Measurements from ENCODE around the gene TMEM131.
A peak's percentile ranks its signal among the peaks of the same experiment; 100 is the strongest.
"Not testable (repeated sequence)": the region's sequence is repeated elsewhere in the genome, so short reads cannot be mapped to it uniquely, and the experiment has no call there.

Gene TMEM131

DNA sequence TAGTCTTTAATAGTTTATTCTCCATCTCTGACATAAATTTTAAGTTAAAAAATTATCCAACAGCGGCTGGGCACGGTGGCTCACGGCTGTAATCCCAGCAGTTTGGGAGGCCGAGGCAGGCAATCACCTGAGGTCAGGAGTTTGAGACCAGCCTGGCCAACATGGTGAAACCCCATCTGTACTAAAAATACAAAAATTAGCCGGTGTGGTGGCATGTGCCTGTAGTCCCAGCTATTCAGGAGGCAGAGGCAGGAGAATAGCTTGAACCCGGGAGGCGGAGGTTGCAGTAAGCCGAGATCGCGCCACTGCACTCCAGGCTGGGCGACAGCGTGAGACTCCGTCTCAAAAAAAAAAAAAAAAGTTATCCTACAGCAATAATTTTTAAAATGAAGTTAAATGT, 39.0 kb downstream of the TMEM131 start:
- DNase-seq (ENCODE audit: low read depth, low spot score) = not testable (repeated sequence)

DNA sequence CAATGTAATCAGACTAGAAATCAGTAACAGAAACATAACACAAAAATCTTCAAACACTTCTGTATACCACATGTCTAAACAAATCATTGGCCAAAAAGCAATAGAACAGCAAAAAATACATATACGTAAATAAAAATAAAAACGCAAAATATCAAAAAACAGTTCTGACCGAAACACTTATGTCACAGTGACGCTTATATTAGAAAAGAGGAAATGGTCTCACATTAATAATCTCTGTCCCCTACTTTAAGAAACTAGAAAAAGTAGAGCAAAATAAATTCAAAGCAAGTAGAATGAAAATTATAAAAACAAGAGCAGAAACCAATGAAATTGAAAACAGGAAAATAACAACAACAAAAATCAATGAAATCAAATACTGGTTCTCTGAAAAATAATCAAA, 41.9 kb downstream of the TMEM131 start:
- DNase-seq (ENCODE audit: low read depth, low spot score) = no peak

DNA sequence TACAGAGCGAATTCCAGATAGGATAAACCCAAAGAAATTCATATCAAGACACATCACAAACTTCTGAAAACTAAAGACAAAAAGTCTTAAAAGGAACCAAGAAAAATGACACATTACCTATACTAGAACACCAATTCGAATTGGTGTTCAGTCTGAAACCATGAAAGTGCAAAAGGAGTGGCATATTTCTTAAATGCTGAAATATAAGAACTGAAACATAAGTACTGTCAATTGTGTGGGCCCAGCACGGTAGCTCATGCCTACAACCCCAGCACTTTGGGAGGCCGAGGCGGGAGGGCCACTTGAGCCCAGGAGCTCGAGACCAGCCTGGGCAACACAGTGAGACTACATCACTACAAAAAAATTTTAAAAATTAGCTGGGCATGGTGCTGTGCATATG, 43.4 kb downstream of the TMEM131 start:
- DNase-seq (ENCODE audit: low read depth, low spot score) = no peak

DNA sequence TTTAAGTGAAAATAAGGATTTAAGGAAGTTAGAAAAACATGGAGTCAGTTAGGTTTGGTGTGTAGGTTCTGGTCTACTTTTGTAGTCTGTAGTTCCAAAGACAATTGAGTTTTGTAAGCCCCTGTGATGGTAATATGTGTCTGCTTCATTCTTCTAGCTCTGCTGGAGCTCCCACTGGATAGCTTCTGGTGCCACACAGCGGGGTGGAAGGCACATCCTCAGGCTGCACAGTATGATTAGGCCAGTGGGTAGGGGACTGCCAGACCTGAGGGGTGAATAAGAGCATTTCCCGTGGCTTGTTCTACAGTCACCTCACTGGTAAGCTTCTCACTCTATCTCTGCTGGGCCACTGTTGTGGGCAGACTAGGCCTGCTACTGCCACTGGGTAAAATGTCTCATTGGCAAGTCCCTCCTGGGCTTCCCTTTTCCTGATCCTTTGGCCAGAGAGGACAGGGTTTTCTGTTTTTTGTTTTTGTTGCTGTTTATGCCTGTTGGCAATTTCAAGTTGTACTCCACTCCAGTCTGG, 44.5 kb downstream of the TMEM131 start:
- DNase-seq (ENCODE audit: low read depth, low spot score) = no peak

DNA sequence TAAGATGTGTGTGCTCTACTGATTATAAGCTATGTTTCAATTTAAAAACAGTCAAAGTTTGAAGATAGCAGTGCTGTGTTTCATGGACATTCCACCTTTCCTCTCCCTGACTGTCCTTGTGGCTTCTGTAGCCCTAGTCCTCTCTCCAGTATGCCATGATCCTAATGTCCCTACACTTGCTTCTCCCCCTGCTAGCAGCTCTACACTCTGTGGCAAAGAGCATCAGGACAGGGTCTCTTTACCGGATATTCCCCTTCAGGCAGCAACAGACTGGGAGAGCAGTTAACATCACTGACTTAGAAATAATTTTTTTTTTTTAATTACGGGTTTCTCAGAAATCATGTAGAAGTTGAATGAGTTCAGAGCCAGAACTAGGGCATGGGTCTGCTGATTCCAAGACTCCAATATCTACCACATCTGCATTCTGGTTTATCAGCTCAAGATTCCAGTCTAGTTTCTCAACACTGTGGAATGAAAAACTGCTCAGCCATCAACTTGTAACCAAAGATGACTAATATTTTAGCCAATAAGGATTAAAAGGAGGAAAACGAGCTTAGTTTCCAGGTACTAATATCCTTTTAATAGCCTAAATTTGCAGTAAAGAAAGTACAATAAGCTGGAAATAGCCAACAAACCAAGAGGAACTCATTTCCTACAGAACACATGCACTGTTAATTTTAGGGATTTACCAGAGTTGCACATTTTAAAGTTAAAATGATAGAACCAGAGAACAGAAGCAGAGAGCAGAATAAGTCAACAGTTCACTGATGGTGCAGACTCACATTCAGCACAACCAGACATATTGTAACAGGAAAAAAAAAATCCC, 45.2 kb downstream of the TMEM131 start:
- DNase-seq (ENCODE audit: low read depth, low spot score) = no peak

DNA sequence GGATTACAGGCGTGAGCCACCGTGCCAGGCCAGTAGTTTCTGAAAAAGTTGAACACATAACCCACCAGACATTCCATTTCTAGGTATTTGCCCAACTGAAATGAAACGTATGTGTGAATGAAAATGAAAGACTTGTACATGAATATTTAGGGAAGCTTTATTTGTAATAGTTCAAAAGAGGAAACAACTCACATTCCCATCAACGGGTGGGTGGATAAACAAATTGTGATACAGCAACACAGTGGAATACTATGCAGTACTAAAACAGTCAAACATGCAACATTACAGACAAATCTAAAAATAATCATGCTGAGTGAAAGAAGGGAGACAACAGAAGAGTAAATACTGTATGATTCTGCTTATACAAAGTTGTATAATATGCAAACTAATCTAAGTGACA, 46.8 kb downstream of the TMEM131 start:
- DNase-seq (ENCODE audit: low read depth, low spot score) = no peak

DNA sequence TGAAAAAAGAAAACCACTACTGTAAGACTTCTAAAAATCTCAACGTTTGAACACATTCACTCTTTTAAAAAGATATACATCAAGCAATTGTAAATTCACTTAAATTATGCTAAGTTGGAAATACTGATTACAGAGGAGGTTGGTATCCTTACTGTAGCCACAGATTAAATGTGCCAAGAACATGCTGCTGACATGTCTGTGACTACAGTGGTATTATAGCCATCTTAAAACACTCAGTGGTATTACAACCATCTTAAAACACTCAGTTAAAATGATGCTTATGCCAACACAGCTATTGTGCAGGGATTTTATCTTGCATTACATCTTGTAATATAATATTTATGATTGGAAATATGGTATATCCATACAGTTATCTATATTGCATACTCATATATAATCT, 50.0 kb downstream of the TMEM131 start:
- no peak for DNase-seq (ENCODE audit: low read depth, low spot score)

DNA sequence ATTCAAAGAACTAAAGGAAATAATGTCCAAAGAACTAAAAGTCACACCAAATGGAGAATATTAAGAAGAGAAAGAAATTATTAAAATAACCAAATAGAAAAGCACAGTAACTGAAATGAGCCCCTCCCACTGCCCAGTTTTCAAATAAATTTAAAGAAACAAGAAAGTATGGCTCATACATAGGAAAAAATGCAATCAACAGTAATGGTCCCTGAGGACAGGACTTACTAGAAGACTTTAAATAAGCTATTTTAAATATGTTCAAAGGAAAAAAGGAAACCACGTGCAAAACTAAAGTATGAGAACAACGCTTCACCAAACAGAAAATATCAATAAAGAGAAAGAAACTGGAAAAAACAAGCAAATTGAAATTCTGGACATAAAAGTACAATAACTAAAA, 58.9 kb downstream of the TMEM131 start:
- DNase-seq (ENCODE audit: low read depth, low spot score) = no peak

DNA sequence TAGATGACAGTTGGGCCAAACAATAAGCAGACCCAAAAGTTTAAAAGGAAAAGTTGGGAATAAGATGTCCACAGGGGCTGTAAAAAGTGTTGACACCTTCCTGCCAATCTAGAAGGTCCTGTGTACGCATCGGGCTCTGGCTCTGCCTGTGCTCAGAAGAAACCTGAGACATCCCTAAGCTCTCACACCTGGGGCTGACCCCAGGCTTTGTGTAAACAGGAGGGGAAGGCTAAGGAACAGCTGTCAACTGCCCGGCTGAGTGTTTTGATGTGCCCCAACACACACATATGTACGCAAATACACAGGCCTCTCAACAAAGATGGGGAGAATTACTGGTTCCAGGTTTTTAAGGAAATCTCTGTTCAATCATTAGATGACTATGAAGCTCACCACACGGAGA, 59.5 kb downstream of the TMEM131 start:
- DNase-seq (ENCODE audit: low read depth, low spot score) = peak; percentile 35

DNA sequence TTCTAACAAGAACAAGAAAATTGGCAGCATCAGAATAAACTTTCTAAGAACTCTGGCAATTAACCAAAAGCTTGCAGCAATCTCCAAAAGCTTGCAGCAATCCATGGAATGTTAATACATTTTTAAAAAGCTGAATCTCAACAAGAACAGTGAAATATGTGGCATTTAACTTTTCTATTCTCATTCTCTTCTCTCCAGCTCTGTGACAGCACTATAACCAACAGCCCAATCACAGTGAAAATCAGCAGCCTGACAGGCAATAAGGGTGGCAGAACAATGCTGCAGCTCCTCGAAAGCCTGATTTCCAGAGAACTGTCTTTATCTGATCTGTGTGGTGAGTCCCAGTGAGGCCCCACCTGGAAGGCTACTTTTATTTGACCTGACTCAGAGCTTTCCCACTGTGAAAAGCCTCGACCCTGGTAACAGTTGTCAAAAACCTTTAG, 60.0 kb downstream of the TMEM131 start:
- no peak for DNase-seq (ENCODE audit: low read depth, low spot score)

DNA sequence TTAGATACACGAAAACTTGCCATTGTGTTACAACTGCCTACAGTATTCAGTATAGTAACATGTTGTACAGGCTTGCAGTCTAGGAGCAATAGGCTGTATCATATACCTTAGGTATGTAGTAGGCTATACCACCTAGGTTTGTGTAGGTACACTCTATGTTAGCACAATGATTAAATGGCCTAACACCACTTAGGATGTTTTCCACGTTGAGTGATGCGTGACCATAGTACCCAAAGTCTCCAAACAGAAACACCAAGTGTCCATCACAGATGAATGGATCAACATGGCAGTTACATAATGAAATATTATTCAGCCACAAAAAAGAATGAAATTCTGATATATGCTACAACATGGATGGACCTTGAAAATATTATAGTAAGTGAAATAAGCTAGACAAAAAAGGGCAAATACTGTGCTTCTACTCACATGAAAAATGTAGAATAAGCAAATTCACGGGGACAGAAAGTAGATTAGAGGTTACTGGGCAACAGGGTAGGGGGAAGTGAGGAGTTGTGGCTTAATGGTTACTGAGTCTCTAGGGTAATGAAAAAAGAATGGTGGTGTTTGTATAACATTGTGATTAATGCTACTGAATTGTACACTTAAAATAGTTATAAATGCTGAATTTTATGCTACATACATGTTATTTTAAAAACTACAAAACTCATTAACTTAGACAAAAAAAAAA, 62.6 kb downstream of the TMEM131 start:
- DNase-seq (ENCODE audit: low read depth, low spot score) = no peak

DNA sequence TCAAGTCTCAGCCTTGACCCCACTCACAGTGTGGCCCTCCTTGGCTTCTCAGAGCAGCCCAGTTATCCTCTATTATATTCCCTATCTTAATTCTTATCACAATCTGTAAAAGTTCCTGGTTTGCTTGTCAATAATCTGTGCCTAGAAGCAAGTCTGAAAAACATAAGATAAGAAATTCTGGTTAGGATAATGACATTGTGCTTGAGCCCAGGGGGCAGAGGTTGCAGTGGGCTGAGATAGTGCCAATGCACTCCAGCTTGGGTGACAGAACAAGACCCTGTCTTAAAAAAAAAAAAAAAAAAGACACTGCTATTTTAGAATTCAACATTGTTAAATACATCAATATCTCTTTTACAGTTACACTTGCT, 63.9 kb downstream of the TMEM131 start:
- no peak for DNase-seq (ENCODE audit: low read depth, low spot score)

DNA sequence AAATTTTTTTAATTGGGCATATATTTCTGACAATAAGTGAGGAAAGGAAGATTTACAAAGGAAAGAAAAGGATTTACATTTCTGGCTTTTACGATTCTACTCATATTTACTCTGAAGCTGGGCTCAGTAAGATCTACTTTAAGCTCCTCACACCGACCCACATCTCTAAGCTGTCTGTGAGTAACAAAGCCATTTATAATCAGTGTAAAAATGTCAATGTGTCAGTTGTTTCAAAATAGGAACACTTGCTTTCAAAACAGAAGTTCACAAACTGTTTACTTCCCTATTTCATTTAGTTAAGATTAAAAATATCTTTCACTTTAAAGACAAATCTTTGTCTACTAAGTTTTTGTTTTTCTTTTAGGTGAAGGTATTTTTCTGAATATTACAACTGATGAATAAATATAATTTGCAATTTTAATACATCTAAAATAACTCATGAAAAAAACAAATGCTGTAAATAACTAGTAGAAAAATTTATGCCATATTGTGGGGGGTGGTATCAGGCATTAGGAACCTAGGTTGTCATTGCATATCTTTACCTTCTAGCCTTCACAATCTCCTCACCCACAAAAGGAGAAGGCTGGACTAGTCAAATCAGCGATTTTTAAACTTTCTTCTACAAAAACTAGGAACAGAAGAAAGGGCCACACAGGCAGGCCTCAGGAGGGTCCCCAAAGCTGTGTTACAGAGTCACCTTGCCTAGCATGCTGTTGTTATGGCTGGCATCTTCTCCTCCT, 64.5 kb downstream of the TMEM131 start:
- no peak for DNase-seq (ENCODE audit: low read depth, low spot score)

DNA sequence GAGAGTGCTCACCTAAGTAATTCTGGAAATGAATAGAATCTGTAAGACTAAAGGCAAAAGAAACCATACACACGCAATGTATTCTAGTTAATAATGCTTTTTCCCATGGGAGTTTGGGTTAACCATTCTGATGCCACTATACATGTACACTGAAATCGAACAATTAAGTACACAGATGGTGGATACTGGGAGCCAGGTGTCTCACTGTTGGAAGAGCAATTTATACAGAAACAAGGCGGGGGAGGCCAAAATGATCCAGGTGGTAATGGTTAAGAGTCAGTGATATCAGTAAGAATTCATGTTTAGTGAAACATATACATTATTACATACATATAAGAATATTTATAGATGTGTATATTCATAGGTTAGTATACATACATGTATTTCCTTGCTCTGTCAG, 67.2 kb downstream of the TMEM131 start:
- no peak for DNase-seq (ENCODE audit: low read depth, low spot score)

DNA sequence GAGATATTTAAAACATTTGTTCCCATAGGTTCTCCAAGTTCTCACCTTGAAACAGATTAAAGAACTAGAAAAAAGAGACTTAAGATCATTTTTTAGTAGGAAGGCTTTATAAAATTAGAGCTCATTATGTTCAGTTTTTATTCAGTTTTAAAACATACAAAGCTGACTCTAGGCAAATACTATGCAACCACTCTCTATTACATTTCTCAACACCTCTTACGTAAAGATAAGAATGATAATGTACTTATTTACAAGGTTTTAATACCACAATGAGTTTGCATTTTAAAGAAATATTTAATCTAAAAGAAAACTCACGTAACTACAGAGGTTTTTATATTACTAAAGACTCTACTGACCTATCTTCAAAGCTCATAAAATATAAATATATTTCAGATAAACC, 68.8 kb downstream of the TMEM131 start:
- DNase-seq (ENCODE audit: low read depth, low spot score) = no peak

DNA sequence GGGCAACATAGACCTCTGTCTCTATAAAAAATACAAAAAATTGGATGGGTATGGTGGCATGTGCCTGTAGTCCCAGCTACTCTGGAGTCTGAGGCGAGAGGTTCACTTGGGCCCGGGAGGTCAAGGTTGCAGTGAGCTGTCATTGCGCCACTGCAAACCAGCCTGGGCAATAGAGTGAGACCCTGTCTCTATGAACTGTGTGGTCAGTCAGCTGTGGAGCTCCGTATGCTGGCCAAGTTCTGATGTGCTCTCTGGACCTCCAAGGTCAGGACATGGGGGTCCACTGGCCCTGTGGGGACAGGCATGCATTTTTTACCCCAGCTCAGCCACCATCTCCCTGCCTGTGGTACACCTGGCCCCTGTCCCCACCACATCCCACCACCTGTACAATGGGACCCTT, 71.6 kb downstream of the TMEM131 start:
- no peak for DNase-seq (ENCODE audit: low read depth, low spot score)

DNA sequence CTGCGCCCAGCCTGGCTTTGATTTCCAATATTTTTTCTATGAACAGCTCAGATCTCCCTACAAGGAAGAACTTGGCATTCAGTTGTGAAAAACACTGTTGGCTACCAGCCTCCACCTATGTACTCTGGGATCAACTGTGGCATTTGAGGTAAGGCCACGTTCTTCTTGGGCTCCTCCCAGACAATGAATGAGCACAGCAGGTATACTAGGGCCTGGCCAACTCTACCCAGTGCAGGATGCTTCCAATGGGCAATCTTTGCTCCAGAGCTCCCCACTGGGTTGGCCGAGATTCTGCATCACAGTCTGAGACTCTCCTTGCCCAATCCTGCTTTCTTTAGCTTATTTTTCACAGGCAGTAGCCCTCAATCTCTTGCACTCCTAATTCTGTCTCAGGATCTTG, 75.9 kb downstream of the TMEM131 start:
- peak; percentile 5 for DNase-seq (ENCODE audit: low read depth, low spot score)

DNA sequence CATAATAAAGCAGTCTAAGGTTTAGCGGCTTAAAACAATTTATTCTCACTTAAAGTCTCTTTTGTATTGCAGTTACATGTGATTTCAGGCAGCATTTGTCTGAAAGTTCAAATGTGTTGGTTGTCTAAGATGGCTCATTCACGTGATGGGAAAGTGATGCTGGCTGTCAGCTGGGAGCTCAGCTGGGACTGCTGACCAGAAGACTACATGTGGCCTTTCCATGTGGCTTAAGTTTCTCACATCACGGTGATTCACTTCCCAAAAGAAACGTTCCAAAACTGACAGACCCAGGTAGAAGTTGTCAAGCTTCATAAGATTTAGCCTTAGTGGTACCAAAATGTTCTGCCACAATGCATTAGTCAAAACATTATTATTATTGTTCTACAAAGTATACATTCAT, 76.9 kb downstream of the TMEM131 start:
- DNase-seq (ENCODE audit: low read depth, low spot score) = no peak

DNA sequence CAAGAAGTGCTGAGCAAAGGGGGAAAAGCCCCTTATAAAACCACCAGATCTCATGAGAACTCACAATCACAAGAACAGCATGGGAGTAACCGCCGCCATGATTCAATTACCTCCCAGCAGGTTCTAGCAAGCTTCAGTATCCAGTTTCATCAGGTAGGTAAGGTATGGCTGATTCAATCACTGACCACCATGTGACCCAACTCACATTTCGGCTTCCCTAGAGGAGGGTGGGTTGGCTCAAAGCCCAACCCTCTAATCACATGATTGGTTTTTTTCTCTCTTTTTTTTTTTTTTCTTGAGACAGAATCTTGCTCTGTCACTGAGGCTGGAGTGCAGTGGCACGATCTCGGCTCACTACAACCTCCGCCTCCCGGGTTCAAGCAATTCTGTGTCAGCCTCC, 78.1 kb downstream of the TMEM131 start:
- peak; percentile 28 for DNase-seq (ENCODE audit: low read depth, low spot score)

DNA sequence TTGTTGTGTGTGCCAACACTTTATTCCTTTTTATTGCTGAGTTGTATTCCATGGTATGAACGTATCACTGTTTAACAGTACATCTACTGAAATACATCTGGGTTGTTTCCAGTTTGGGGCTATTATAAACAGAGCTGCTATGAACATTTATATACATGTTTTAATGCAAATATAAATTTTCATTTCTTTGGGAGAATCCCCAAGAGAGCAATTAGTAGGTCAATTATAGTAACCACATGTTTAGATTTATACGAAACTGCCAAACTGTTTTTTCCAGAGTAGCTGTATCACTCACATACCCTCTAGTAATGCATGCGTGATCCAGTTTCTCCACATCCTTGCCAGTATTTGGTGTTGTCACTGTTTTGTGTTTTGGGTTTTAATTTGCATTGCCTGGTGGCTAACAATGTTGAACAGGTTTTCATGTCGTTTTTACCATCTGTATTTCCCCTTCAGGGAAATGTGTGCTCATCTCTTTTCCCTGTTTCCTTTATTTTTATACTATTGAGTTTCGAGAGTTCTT, 81.0 kb downstream of the TMEM131 start:
- DNase-seq (ENCODE audit: low read depth, low spot score) = no peak

DNA sequence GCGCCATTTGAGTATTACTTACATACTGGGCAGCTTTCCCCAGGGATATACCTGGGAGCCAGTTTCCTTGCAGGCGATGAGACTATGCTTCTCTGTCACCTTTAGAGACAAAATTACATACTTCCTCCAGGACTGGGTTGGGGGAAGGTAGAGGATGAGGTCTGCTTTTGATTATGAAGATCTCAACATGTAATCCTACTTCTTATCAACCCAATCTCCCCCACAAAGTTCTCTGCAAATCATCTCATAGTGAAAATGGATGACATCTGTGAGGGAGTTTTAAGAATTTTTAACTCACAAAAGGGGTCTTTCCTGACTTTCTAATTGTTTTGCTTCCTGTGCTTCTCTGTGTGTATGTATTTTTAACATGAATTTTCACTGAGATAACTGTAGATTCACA, 81.9 kb downstream of the TMEM131 start:
- no peak for DNase-seq (ENCODE audit: low read depth, low spot score)

DNA sequence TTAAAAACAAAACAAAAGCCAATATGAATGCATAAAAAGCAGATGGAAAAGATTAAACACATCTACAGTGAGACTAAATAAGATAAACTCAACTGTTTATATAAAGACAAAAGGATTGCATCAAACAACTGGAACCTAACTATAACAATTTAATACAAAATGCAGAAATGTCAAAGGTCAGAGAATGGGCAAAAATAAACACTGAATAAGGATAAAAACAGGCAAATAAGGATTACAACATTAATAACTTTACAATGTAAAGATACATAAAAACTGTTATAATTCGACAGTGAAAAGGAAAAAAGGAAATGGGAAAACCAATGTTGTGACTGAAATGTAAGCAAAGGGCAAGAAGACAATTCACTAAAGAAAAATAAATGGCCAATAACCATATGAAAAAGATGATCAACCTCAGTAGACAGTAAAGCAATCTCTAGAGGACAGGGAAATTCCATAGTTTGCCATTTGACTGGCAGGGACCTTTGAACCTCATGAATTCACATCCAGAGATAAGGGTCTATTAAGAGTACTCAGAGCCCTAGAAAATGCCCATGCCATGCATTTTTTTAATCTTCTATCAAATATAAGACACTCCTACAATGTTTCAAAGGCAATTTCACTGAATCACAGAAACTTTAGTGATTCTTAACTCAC, 83.7 kb downstream of the TMEM131 start:
- DNase-seq (ENCODE audit: low read depth, low spot score) = no peak
